ENCODE data around the gene EFNA4.

The EFNA4 gene

DNA sequence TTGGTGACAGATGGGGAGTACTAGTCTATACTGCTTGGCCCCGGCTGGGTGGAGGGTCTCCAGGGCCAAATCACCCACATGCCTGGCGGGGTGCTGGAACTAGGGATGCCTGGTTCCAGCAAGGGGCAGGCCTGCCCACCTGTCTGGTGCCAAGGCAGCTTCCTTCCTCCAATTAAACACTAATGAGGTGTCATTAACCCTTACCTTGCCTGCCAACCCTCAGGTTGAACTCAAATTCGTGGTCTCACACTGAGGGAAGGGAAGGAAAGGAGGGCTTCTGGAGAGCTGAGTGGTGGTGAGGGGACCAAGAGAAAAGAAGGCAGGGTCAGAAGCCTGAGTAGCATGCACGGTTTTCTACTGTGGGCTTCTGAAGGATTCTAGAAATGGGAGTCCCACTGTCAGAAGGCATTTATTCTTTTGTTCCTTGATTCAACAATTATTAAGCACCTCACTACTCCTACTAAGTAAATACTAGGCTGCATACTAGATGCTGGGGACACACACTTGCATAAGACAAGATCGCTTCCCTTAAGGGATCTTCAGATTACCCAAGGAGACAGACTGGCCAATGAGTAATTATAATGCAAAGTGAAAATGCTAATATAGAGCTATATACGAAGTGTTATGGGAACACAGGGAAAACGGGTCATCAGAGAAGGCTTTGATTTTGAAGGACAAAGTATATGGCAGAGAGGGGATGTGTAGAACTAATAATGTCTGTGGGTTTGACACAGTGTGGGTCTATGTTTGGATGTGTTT, 9.2 kb downstream of the EFNA4 start:
- DNase-seq (ENCODE audit: extremely low read depth in 1 of 2, low read depth in 1 of 2): no peak

DNA sequence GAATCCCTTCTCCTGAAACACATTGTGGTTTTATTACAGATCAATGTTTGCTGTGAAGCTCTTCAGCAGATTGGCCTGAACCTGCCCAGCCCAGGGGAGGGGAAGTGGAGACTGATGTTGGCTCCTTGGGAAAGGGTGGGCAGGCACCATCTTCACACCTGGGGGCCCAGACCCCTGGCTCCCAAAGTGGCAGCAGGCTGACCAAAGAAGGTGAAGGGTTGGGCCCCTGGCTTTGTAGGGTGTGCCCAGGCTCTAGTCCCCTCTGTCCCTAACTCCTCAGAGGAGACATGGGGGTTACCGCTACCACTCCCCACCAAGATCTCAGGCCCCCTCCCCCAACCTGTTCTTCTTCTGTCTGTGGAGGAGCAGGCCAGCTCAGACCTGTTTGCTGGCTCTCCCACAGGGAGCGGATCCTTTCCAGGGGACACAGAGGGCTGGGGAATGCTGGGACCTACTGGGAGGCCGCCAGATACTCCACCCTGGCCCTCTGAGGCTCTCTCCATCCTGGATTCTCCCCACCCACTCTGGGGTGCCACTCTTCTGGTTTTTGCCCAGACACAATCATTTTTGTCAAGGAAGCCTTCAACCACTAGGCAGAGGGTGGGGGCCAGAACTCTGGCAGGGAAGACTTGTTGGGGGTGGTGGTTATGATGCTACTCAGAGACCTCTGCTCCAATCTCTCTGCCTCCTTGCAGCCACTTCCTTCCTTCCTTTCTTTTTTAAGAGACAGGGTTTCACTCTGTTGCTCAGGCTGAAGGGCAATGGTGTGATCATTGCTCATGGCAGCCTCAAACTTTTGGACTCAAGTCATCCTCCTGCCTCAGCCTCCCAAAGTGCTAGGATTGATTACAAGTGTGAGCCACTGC, 10.1 kb downstream of the EFNA4 start:
- no peak for DNase-seq (ENCODE audit: extremely low read depth in 1 of 2, low read depth in 1 of 2)

DNA sequence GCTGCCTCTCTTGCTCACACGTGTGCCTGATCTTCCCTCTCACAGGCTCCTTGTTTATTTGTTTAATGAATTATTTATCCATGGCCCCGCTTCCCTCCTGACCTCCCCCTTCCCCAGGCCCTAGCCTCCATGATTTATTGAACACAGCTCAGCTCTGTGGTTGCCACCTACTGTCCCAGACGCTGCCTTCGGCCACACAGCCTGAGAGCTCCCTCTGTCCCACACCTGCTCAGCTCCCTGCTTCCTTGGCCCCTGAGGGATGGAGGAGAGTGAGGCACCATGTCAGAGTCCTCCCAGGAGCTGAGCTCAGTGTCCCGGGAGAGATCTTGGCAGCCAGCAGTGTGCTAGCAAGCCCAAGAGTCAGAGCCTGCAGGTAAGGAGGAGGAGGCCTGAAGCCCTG, 12.0 kb downstream of the EFNA4 start:
- no peak for DNase-seq (ENCODE audit: extremely low read depth in 1 of 2, low read depth in 1 of 2)

DNA sequence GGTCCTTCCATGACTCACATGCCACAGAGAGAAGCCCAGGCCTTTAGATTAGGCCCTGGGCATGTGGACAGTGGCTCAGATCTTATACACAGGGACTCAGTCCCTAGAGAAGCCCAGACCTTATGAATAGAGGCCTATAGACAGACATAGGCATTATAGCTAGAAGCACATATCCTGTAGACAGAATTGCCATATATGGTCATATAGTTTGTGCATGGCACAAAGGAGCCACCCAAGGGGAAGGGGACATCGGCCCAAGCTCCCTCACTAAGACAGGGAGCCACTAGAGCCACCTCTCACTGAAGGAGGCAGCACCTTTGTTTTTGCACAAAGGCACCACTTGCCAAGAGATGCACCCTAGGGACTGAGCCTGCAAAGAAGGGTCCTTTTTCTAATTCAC, 12.8 kb downstream of the EFNA4 start:
- no peak for DNase-seq (ENCODE audit: extremely low read depth in 1 of 2, low read depth in 1 of 2)

DNA sequence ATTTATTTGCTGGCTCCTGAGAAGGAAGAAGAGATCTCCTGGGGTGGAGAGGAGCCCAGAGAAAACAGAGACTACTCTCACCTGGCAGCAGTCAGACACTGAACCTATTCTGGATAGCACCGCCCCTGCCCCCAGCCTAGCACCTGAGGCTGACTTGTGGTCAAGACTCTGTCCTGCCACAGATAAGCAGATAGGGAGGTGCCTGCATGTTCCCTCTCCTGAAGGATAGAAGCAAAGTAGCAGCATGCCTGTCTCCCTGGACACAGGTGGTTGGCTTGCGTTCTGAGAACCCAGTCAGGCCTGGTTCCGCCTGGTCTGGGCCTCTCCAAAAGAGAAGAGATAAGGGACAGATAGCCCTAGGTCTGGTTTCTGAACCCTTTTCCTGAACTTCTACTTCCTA, 13.8 kb downstream of the EFNA4 start:
- no peak for DNase-seq (ENCODE audit: extremely low read depth in 1 of 2, low read depth in 1 of 2)

DNA sequence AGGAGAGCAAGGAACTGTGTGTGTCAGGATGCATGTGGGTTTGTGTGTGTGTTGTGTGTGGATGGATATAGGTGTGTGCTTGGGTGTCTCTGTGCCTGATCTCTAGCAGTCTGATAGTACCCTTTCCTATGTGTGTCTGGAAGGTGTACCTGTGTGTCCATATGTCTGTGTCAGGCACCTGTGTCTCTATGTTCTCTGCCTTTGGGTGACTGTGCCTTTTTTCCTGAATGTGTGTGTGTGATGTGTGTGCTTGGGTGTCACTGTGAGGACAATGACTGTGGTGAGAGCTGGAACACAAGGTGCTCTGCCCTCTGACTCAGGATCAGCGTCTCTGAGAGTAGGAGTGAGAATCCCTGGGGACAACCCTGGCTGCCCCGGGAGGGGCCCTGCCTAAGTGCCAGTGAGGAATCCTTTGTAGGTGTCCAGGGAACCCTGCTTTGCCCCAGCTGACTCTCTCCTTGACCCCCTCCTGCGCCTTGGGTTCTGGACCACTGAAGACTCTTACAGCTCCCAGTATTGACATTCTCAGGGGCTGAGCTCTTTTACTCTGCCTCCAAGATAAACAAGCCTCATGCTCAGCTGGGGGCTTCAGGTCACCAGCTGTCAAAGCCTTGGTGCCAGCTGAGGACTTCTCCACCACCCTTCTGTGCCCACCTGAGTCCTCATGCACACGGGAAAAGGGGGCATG, 14.4 kb downstream of the EFNA4 start:
- DNase-seq (ENCODE audit: extremely low read depth in 1 of 2, low read depth in 1 of 2): no peak

DNA sequence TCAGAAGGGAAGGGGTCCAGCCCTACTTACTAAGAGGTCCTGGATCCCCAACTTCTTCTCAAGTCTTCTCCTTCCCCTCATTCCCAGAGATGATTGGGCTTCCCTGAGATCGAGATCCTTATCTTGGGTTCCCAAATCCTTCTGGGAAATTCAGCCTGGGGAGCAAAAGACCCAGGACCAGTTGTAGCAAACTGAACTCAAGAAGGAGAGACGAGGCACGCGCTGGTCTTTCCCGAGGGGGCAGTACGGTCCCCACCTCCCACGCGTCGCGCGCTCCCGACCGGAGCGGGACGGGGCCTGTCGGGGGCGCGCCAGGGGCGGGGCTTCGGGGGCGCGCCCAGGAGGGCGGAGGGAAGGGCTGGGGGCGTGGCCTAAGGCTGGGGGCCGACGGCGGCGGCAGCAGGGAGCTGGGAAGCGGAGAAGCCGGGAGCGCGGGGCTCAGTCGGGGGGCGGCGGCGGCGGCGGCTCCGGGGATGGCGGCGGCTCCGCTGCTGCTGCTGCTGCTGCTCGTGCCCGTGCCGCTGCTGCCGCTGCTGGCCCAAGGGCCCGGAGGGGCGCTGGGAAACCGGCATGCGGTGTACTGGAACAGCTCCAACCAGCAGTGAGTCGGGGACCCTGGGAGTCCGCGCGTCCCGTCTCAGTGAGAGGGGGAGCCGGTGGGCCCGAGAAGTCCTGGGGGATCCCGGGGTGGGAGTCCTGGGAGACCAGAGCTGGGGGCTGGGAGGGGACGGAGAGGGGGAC, 15.1 kb downstream of the EFNA4 start, which contains the start of gene EFNA3:
EFNA3 (plus strand) TSS at position 369 of the 741 bp plus-strand sequence; CDS start at position 474, 105 bp downstream.
- no peak for DNase-seq (ENCODE audit: extremely low read depth in 1 of 2, low read depth in 1 of 2)

- DNase-seq (ENCODE audit: extremely low read depth in 1 of 2, low read depth in 1 of 2): no peak
Observed at GRCh38 chr1:155079210-155079486, 15.6 kb downstream of the EFNA4 start.

GRCh38 chr1:155079487-155080311, 16.2 kb downstream of the EFNA4 start:
- DNase-seq (ENCODE audit: extremely low read depth in 1 of 2, low read depth in 1 of 2): no peak

DNA sequence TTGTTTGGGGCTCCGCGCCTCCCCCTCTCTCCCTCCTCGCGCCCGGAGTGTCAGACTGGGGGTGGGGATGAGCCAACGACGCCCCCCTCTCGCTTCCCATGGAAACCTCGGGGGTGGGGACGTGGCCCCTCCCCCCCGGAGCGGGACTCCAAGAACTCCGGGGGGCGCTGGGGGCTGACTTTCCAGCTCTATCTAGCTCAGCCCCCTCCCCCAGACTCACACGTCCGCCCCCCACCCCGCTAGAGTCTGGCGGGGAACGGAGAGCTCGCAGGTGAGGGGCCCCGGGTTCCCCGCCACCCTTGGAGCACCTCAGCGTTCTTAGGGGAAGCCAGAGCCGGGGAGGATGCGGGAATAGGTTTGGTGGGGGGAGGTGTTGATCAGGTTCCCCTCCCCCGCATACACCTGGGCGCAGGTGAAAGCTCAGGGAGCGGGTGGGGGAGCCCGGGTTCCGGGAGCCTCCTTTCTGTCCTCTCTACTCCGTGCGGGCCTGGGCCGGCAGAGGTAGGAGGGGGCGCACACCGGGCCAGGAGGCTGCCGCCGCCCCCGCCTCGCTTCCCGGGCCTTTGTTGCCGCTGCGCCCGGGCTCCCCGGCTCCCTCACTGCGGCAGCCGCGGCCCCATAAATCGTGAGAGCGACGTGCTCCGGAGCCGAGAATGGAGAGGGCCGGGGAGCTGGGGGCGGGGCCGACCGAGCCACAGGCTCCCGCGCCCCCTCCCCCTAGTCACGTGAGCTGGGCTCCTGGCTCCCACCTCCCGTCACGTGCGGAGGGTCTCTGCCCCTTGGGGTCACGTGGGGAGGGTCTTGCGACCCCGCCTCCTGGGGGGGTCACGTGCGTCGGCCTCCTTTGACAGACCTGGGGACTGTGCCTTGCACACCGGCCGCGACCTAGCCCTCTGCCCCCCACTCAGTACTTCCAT, 17.0 kb downstream of the EFNA4 start:
- no peak for DNase-seq (ENCODE audit: extremely low read depth in 1 of 2, low read depth in 1 of 2)

DNA sequence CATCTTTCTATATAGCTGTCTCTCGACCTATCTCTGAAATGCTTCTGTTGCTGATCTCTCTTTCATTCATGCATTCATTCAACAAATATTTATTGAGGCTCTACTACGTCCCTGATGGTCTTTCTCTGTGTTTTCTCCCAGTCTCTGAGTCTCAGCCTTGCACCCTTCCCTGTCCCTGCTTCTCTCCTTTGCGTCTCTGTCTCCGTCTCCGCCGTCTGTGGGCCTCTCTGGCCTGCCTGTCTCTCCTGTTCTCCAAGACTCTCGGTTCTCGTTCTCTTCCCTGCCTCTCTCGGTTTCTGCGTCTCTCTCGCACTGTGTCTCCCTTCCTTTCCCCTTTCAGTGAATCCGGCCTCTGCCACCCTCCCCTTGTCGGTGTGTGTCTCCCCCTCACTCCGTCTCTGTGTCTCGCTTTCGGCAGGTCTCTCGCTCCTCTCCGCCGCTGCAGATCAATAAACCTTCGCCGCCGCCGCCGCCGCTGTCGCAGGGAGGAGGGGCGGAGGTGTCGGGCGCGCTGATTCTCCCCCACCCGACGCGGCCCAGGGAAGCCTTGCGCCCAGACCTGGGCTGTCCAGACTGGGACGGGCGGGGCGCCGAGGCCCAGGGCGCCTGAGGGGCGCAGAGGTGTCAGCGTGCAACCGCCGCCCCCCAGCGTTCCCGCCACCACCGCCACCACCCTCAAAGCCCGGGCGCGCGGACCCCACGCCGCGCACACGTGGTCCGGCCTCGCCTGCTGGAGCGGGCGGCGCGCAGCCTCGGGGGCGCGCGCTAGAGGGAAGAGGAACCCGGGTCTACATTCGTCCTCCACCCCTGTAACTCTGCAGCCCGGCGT, 18.1 kb downstream of the EFNA4 start:
- DNase-seq (ENCODE audit: extremely low read depth in 1 of 2, low read depth in 1 of 2): no peak

DNA sequence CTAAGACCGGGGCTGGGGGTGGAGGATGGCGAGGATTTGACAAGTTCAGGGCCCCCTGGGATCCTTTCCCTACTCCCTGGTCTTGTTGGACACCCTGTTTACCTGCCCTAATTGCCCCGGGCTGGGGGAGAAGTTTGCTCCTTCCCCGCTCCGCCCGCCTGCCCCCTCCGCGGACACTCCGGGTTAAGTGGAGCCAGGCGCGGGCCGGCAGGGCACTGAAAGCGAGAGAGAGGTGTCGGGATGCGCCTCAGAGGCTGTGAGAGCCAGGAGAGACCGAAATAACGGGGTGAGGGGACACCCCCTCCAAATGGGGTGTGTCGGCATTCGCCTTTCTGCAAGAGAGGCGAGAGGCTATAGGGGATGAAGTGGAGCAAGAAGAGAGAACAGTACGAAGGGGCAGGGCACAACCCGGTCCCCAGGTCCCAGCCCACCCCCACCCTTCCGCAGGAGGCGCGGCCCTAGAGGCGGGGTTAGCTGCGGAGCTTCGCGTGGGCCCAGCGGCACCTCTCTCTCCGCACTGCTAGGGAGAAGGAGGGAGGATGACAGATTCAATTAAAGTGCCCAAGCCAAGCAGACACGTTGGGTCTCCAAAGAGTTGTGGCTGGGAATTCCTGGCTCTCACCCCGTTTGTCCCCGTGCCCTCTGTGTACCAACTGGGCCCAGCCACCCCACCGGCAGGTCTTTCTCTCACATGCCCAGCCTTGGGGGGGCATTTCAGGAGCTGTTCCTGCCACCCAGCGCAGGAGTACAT, 18.9 kb downstream of the EFNA4 start:
- DNase-seq (ENCODE audit: extremely low read depth in 1 of 2, low read depth in 1 of 2): no peak

DNA sequence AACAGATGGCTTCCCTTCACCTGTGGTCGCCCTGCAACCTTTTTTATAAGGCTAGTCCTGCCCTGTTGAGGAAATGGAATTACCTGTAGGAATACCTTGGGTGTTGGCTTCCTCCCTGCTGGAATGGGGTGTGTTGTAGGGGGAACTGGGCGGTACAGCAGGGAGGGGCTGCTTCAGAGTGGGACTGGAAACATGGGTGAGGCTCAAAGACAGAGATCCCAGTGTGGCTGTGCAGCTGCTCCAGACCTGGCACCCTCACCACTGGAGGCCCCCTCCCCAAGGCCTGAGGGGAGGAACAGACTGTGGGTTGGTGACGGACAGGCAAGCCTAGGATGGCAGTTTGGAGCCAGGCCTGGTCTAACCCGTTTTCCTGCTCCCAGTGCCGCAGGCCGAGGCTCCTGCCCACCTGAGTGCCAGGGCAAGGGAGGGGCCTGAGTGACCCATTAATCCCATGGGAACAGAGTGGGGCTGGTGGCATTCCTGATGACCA, 19.6 kb downstream of the EFNA4 start:
- no peak for DNase-seq (ENCODE audit: extremely low read depth in 1 of 2, low read depth in 1 of 2)

DNA sequence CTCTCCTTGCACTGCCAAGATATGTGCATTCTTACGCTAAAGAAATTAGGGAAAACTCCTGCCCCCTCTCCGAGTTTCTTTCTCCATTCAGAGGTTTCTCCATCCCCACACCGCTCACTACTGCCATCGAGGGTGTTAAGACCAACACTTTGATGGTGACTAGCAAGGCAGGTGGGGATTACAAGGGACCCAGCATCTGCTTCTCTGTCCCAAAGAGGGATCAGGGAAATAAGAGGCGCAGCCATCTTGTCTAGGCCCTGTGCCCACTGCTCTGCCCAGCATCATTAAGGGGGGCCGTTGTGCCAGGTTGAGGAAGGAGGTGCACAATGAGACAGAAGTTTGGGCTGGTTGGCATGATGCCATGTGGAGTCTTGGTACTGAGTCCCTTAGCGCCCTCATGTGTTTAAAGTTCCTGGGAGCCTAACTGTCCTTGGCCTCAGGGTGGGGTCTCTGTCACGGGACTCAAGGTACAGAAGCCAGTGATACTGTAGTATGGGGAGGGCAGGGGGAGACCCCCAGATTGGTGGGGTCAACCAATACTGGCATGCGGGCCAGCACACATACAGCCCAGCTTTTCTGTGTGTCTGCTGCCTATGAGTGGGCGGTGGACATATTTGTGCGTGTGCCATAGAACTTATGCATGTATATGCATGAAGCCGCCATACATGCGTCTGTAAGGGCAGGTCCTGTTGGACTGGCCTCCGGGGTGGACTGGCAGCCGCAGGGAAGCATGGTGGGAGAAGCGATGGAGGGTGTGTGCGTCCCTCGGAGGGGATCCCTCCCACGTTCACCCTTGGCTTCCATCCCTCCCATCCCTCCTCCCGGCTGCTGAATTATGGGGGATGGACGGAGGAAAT, 20.6 kb downstream of the EFNA4 start:
- no peak for DNase-seq (ENCODE audit: extremely low read depth in 1 of 2, low read depth in 1 of 2)

DNA sequence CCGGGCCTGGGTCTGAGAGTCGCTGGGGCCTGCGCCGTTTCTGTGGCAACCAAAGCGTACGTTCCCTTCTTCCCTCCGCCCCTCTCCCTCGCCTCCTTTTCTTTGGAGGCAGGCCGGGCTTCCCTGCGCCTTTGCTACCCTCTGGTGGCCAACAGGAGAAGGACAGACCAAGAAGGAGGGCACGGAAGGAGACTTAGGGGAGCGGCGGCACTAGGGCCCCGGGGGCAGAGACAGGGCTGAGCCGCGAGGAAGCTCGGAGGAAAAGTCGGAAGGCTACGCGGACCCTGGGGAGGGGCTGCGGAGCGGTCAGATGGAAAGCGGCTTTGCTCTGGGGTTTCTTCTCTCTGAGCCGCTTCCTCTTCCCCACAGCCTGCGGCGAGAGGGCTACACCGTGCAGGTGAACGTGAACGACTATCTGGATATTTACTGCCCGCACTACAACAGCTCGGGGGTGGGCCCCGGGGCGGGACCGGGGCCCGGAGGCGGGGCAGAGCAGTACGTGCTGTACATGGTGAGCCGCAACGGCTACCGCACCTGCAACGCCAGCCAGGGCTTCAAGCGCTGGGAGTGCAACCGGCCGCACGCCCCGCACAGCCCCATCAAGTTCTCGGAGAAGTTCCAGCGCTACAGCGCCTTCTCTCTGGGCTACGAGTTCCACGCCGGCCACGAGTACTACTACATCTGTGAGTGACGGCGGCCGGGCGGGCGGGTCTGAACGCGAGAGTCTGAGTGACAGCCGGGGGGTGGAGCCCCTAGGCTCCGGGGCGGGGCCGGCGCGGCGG, 21.4 kb downstream of the EFNA4 start:
- peak; percentile 75 to 87 for DNase-seq (ENCODE audit: extremely low read depth in 1 of 2, low read depth in 1 of 2)

Measured in stimulated activated CD8-positive, alpha-beta memory T cell treated with anti-CD3 and anti-CD28 coated beads, Interleukin-7, amount 100 ng/mL, for 48 hours (primary cell).